Measurements from ENCODE around the gene CSTF3. TPM values are rescaled to one million over a fixed set of nuclear protein-coding genes. Genes with fewer than 3 reads are reported as not detected.
A peak's percentile ranks its signal among the peaks of the same experiment; 100 is the strongest.
"Not testable (repeated sequence)": the region's sequence is repeated elsewhere in the genome, so short reads cannot be mapped to it uniquely, and the experiment has no call there.

The CSTF3 gene
- total and polyA plus RNA-seq, 2 donors from 2014 or later = 26.1 to 28.5 TPM

GRCh38 chr11:33128739-33129138 lies 32.5 kb downstream of the CSTF3 start:
- no peaks in the 10 kb centered on the region for H3K27me3 ChIP-seq (ENCODE audit: control insufficient read depth, insufficient read depth, low read length)
- H3K9ac ChIP-seq (ENCODE audit: low read length in 3 of 3) = no peak overlapping the region
- no peak overlapping the region for H3K4me3 ChIP-seq (ENCODE audit: low read length in 3 of 3)
- intact Hi-C loops (cut with DNase I) = no loop called here
- no peaks in the 10 kb centered on the region for H3K4me1 ChIP-seq (ENCODE audit: control insufficient read depth in 2 of 3, insufficient read depth in 2 of 3, low read depth in 1 of 3, low read length in 3 of 3)
- no peak for TF ChIP-seq CTCF (IDR thresholded peaks at IDR 0.05; ENCODE audit: borderline replicate concordance, extremely low read depth, insufficient read depth)
- no peak for FAIRE-seq
- H3K9me3 ChIP-seq (ENCODE audit: control insufficient read depth in 2 of 3, insufficient read depth in 1 of 3, low read length in 3 of 3) = no peaks in the 10 kb centered on the region
- H3K36me3 ChIP-seq (ENCODE audit: control insufficient read depth in 2 of 3, insufficient read depth in 3 of 3, low read length in 3 of 3) = no peaks in the 10 kb centered on the region
- H3K27ac ChIP-seq (ENCODE audit: low read depth in 2 of 2, low read length in 2 of 2) = no peak overlapping the region
- peak in 1 of 5 donors; percentile 16 for DNase-seq

- H3K9ac ChIP-seq (ENCODE audit: low read length in 3 of 3) = no peak overlapping the region
- H3K4me1 ChIP-seq (ENCODE audit: control insufficient read depth in 2 of 3, insufficient read depth in 2 of 3, low read depth in 1 of 3, low read length in 3 of 3) = no peaks in the 10 kb centered on the region
- TF ChIP-seq CTCF (IDR thresholded peaks at IDR 0.05; ENCODE audit: borderline replicate concordance, extremely low read depth, insufficient read depth) = no peak
- no peaks in the 10 kb centered on the region for H3K9me3 ChIP-seq (ENCODE audit: control insufficient read depth in 2 of 3, insufficient read depth in 1 of 3, low read length in 3 of 3)
- intact Hi-C loops (cut with DNase I) = no loop called here
- no peak for FAIRE-seq
- H3K4me3 ChIP-seq (ENCODE audit: low read length in 3 of 3) = no peak overlapping the region
- H3K36me3 ChIP-seq (ENCODE audit: control insufficient read depth in 2 of 3, insufficient read depth in 3 of 3, low read length in 3 of 3) = no peaks in the 10 kb centered on the region
- H3K27me3 ChIP-seq (ENCODE audit: control insufficient read depth, insufficient read depth, low read length) = no peaks in the 10 kb centered on the region
- DNase-seq = no peak
- no peak overlapping the region for H3K27ac ChIP-seq (ENCODE audit: low read depth in 2 of 2, low read length in 2 of 2)
These were observed 35.7 kb downstream of the CSTF3 start for GRCh38 chr11:33125611-33126010.

GRCh38 chr11:33125025-33125424 lies 36.3 kb downstream of the CSTF3 start:
- no peak overlapping the region for H3K9ac ChIP-seq (ENCODE audit: low read length in 3 of 3)
- FAIRE-seq (no peak), DNase-seq (no peak)
- no peaks in the 10 kb centered on the region for H3K9me3 ChIP-seq (ENCODE audit: control insufficient read depth in 2 of 3, insufficient read depth in 1 of 3, low read length in 3 of 3)
- H3K36me3 ChIP-seq (ENCODE audit: control insufficient read depth in 2 of 3, insufficient read depth in 3 of 3, low read length in 3 of 3) = no peaks in the 10 kb centered on the region
- no peaks in the 10 kb centered on the region for H3K4me1 ChIP-seq (ENCODE audit: control insufficient read depth in 2 of 3, insufficient read depth in 2 of 3, low read depth in 1 of 3, low read length in 3 of 3)
- no peak overlapping the region for H3K4me3 ChIP-seq (ENCODE audit: low read length in 3 of 3)
- H3K27me3 ChIP-seq (ENCODE audit: control insufficient read depth, insufficient read depth, low read length) = no peaks in the 10 kb centered on the region
- TF ChIP-seq CTCF (IDR thresholded peaks at IDR 0.05; ENCODE audit: borderline replicate concordance, extremely low read depth, insufficient read depth) = no peak
- intact Hi-C loops (cut with DNase I) = no loop called here
- no peak overlapping the region for H3K27ac ChIP-seq (ENCODE audit: low read depth in 2 of 2, low read length in 2 of 2)

- H3K27me3 ChIP-seq (ENCODE audit: control insufficient read depth, insufficient read depth, low read length); H3K4me1 ChIP-seq (ENCODE audit: control insufficient read depth in 2 of 3, insufficient read depth in 2 of 3, low read depth in 1 of 3, low read length in 3 of 3); H3K9ac ChIP-seq (ENCODE audit: low read length in 3 of 3); intact Hi-C loops (cut with DNase I); H3K4me3 ChIP-seq (ENCODE audit: low read length in 3 of 3); H3K9me3 ChIP-seq (ENCODE audit: control insufficient read depth in 2 of 3, insufficient read depth in 1 of 3, low read length in 3 of 3); H3K27ac ChIP-seq (ENCODE audit: low read depth in 2 of 2, low read length in 2 of 2); H3K36me3 ChIP-seq (ENCODE audit: control insufficient read depth in 2 of 3, insufficient read depth in 3 of 3, low read length in 3 of 3); DNase-seq: not testable (repeated sequence)
- peak; percentile 38 for FAIRE-seq
These were observed 38.6 kb downstream of the CSTF3 start for GRCh38 chr11:33122696-33123095.
